Amygdala (tissue), 56 donors: ENCODE data around the gene KRTAP21-2.
"Not testable (repeated sequence)": the region's sequence is repeated elsewhere in the genome, so short reads cannot be mapped to it uniquely, and the experiment has no call there.

Source experiments
- DNase-seq, 56 donors: peaks; one replicate each; lab custom pipeline; 2025; lab: John Stamatoyannopoulos, UW

Gene KRTAP21-2

DNA sequence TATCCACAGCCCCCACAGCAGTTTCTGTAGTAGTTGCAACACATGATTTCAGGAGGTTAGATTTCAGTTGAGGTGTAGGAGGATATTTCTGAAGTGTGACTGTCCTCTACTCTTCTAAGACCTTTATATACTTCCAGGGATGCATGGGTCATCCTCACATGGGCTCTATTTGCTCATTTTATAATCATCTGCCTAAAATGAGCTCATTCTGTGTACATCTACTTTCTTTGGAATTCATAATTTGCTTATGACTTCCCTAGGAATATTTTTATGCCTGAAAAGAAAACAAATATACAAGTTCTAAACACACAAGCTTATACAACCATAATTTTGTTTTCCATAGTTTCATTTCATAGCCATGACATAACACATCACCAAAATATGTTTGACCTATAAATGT is at the start of gene KRTAP21-2:
TSS of gene KRTAP21-2 (minus strand) at position 101 of the 400 bp plus-strand sequence. CDS start at position 44, 57 bp downstream.
- DNase-seq: no peak

DNA sequence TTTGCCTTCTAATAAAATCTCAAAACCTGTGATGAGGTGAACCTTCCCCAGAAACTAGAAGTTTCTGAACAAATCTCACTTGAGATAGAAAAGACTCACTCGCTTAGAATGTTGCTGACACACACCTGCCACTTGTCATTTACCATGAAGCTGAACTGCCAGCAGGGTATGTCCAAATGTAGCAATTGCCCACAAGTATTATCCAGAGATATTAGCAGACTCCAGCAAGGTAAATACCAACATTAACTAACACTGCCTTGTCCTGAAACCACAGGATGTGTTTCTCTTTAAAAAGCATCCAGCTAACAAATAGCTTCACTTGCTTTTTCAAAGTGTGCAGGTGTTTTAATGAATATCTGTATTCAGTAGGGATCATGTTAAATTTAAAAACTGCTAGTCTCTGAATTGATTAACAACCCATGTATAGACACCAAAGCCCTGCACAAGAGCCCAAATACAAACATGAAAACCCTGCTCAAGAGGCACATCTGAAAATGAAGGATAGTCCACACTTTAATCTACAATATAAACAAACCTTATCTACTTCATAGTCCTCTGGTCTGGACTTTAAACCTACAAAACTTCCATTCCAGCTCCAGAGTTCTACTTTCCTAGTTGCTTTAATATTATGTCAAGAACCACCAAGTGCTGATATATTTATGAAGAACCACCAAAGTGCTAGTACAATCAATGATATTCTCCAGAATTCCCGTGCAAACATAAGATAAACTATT is 46.7 kb upstream of the KRTAP21-2 start:
- DNase-seq: no peak

DNA sequence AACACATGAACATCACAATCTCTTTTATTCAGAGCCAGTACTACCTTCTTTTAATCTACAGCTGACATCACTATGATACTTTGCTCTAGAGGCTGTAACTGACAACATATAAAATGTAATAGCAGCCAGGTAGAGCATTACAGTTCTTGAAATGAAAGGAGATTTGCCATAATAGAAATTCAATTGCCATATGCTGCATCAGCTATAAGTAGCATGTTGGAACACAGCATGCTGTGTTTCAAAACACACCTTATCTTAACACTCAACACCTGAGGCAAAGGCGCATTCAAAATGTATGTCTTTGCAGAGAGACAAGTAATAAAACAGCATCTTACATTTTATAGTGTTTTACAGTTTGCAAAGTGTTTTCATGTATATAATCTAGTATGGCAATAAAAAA is 32.2 kb upstream of the KRTAP21-2 start:
- no peak for DNase-seq

DNA sequence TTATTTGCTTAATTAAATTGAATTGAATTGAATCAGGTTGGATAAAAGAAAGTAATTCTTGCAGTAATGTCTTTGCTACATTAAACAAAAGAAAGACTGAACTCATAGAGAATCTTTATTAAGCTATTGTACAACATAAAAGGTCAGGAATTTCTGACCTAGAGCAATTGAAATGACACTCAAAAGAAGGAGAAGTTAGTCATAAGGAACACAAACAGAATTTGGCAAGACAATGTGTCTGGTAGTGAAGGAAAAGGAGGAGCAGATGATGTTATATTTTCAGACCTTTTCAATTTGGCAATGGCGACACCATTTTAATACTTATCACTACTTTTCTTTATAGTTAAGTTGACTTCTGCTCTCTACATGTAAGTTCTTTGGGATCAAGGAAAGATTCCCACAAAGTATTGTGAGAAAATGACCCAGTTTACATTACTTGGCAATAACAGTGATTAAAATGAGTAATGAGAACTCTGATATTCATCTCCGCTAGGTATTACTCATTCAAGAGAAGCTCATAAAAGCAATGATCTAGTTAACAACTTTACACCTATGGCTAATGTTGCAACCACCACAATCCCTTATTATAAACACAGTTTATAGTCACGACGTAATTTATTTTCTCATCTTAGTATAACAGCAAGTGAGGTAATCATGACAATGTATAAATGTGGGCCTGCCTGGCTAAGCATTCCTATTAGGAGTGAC is 22.8 kb upstream of the KRTAP21-2 start:
- DNase-seq: no peak

DNA sequence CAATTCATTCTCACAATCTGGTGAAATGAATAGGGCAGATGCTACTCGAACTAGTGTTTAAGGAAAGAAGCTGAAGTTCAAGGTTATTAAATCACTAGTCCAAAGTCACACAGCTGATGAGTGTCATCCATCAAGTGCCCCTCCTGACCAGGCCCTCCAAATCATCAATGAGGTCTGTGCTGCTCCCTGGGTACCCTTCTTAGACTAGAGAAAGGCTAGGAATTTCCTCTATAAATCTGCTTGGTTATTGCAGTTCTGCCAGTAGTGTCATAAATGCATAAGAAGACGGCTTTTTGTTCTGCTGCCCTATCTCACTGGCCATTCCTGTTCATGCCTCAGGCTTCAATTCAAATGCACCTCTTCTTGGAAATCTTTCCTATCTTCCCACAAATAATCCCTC is 13.7 kb upstream of the KRTAP21-2 start:
- no peak for DNase-seq

DNA sequence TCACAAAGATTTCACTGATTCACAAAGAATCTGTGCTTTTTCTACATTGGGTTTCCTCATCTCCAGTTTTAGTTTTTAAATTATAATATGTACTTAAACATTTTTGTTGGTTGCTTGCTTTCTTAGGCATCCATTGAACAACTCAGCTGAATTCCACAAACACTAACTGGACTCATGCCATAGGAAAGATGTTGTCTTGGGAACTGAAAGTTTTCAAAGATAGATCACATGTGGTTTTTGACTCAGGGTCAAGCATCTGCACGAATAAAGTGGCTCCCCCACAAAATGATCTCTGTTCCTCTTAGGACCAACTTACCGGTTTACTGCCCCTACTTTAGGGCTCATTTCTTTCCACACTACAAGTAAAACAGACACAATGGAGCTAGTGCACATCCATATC is 11.2 kb upstream of the KRTAP21-2 start:
- DNase-seq: no peak

DNA sequence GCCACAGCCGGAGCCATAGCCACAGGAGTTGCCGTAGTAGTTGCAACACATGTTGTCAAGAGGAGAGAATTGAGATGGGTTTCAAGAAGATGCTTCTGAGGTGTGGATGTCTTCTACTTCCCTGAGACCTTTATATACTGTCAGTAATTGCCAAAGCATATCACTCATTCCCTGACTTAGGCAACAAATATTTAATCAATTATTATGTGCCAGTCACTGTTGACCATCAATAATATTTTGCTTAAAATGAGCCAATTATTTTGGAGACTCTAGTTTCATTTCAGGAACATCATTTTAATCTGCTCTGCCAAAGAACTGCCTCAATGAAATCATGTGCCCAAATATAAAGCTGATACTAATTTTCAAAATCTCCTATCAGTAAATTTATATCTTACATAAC is 8.3 kb upstream of the KRTAP21-2 start, which contains the start of gene KRTAP21-1:
TSS of gene KRTAP21-1 (minus strand) at position 101 of the 400 bp plus-strand sequence. CDS start at position 51, 50 bp downstream.
- DNase-seq: not testable (repeated sequence)

DNA sequence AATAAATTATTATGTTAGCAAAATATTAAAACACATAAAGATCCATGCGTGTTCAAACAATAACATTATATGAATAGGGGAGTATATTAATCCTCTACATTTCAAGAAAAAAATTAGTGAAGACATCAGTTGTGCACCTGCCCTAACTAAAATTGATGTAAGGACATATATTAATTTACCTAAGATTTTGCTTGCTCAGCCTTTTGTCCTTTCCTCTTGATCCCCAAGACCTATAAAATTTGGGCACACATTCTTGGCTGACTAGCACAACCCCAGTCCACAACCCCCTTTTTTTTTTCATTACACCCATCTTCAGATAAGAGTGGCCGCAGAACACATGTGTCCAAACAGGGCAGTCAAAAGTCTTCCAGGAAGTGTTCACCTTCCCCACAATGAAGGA is 6.6 kb downstream of the KRTAP21-2 start:
- DNase-seq: no peak

DNA sequence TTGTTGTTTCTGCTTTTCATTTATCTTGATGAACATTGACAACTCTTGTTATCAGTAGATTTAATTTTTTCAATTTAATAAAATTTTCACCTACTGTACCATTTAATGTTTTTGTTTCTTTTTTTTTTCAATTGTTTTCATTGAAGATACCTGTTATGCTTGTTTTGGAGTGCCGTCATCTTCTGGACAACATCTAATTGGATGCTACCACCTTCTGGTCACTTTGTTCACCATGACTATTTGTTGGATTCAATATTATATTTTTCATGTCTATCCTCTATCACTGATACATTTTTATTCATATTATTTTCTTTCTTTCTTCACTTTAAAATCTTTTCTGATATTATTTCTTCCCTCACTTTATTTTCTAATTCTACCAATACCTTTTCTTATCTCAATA is 14.0 kb downstream of the KRTAP21-2 start:
- DNase-seq: no peak

DNA sequence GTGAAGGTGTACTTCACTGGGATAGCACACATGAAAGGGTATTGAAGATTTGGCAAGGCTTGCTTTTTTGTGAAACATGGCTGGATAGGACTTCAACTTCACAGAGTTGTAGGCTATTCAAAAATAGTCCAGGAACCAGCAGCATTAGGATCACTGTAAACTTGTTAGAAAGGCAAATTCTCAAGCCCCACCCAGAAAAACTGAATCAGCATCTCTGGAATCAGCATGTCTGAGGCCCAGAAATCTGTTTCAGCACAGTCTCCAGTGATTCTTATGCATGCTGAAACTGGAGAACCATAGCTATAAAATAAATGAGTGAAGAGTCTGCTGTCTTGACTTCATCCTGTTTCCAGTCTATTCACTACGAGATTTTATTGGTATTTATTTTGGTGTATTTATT is 20.3 kb downstream of the KRTAP21-2 start:
- no peak for DNase-seq

DNA sequence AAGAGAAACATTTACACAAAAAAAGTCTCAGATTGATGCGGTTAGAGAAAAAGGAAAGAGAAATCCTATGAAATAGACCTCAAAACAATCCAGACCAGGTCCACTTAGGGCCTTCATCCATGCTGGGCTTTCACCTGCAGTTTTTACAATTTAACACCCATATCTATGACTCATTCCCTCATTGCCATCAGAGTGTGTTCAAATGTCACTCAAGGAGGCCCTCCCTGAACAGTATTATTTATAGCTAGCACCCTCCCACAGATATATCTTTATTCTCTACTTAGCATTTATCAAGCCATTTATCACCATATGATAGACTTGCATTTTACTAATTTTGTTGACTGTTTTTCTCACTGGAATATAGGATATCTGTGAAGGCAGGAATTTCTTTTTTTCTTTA is 27.7 kb downstream of the KRTAP21-2 start:
- DNase-seq: no peak

DNA sequence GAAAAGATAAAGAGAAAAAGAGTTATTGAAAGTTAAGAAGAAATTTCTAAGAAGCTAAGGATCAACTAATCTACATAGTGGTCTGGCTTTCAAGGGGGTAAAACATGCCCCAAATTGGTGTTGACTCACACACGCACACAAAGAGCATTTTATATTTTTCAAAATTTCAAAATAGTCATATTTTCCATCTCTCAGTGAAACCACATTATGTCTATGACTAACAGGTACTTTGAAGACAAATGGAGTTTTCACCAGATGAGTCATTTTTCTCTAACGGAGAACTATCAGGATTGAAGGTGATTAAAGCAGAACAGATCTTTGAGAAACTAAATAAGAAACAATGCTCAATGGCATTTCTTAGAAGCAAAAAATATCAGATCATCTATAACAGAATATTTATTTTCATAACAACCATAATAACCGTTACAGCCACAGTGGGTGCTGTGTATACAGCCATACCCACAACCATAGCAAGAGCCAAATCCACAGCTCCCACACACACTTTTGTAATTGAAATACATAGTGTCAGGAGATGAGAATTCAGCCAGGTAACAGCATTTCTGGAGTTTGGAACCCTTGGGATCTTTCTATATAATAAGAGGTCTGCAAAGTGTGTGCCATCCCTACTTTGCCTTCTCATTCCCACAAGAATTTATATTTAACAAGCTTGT is 28.7 kb downstream of the KRTAP21-2 start, which contains the start of gene KRTAP21-3:
TSS of gene KRTAP21-3 (minus strand) at position 539 of the 671 bp plus-strand sequence. CDS start at position 521, 18 bp downstream.
- no peak for DNase-seq

DNA sequence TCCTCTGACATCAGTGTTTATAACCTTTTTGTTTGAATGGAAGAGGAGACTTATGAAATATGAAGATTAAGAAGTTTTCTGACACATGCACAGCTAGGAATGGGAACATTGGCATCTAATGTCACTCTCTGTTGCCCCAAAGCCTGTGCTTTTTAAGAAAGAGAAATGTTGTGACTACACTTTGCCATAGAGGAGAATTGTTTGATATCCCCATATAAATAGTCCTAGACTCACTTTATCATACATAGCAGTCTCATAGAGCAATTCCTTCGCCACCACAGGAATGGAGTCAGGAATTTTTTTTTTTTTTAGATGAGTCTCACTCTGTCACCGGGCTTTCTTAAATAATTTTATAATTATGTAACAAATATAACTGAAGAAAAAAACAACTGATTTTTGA is 30.0 kb downstream of the KRTAP21-2 start:
- DNase-seq: no peak

DNA sequence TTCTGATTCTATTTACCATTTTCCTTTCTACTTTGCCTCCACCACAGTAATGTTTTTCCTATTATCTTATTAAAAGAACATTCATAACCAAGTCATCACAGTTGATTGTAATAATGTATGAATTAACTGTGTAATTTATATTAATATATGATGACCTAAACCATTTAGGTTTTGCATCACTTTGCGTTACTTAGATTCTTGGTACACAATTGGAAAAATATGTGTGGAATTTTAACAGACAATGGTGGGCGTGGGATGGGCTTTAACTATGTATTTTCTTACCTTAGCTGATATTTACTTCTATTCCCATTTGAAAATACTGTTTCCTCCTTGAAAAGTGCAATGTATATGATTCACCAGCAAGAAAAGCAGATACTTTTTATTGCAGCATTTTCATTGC is 32.1 kb downstream of the KRTAP21-2 start:
- no peak for DNase-seq

DNA sequence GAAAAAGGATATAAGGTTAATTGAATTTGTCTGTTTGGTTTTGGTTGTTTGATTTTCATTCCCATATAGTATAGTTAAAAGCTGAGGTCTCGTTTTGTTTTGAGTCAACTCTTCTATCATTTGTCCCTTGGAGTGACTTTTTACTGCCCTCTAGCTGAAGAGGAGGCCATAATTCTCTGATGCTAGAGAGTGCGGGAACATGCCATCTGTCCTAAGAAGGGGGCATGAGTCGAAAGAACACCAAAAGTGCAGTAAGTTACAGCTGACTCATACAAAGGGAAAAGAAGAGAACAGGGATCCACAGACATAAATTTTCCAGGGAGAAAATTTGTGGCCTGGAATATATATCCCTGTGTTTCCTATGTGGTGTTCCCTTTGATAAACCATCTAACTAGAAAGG is 32.6 kb downstream of the KRTAP21-2 start:
- DNase-seq: no peak

DNA sequence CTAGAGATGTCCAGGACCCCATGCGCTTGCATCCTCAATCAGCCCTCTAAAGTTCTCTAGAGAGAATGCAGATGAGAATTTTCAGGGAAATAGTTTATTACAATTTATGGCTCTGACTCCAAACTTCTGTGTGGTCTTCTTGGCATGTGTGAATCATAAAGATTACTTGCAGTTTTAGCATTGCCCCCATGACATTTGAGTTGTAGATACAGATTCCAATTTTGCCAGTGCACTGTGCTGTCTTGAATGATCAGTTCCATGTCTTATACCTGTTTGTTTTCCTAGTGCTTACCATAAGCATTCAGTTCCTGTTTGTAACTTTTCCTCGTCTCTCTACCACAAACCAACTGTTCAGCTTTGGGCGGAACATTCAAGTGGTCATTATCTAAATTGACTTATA is 33.3 kb downstream of the KRTAP21-2 start:
- DNase-seq: no peak

DNA sequence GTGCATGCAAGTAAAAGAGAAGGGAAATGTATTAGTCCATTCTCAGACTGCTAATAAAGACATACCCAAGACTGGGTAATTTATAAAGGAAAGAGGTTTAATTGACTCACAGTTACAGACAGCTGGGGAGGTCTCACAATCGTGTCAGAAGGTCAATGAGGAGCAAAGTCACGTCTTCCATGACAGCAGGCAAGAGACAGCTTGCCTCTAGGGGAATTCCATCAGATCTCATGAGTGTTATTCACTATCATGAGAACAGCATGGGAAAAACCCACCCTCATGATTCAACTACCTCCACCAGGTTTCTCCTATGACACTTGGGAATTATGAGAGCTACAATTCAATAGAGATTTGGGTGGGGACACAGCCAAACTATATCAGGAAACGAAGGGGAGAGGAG is 36.6 kb downstream of the KRTAP21-2 start:
- DNase-seq: no peak

DNA sequence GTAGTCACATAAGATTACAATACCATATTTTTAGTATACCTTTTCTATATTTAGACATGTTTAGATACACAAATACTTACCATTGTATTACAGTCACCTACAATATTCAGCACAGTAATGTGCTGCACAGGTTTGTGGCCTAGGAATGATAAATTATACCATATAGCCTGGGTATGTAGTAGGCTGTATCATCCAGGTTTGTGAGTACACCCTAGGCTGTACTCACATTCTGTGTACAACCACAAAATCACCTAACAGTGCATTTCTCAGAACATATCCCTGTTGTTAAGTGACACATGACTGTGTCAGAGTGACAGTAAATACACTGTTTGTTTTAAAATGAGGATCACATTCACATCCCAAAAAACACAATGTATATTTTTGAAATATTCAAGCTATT is 39.6 kb downstream of the KRTAP21-2 start:
- DNase-seq: no peak
